SH-SY5Y (cell line): Measurements from ENCODE around the gene FAM3B.

Source experiments
- GATA2 ChIP-seq: IDR thresholded peaks from 2 replicates; pipeline ENCODE4 v1.6.1; 2011; ENCODE audit warnings: mild to moderate bottlenecking, low read depth, low read length
- GATA3 ChIP-seq: IDR thresholded peaks from 2 replicates; pipeline ENCODE4 v1.6.1; 2011; ENCODE audit warnings: low read depth, mild to moderate bottlenecking, low read length, moderate library complexity

The FAM3B gene

DNA sequence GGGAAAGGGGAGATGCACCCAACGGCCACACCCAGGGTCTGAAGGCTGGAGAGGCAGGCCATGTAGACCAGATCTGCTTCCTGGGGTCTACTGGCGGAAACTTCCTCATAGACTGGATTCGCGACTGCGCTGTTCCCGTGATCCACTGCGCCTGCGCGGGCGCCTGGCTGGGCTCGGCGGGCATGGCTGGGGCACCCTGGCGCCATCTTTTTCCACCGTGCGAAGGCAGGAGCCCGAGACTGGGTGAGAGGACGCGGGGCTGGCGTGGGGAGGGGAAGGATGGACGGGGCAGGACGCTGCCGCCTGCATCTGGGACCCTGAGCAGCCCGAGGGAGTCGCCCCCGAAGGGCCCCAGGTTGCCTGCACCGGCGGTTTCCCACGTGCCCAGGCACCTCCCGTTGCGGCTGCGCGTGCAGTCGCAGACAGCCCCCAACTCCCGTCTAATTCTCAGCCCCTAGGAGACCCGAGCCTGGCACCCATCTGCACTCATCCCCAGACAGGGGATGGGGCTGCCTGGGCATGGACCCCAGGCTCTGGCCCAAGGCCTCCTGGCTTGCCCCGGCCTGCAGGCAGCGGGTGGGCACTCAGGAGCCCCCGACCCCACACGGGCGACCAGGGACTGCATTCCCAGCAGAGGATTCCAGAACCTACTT lies 12.4 kb upstream of the FAM3B start:
- TF ChIP-seq GATA2, result no peak
- no peak for TF ChIP-seq GATA3

DNA sequence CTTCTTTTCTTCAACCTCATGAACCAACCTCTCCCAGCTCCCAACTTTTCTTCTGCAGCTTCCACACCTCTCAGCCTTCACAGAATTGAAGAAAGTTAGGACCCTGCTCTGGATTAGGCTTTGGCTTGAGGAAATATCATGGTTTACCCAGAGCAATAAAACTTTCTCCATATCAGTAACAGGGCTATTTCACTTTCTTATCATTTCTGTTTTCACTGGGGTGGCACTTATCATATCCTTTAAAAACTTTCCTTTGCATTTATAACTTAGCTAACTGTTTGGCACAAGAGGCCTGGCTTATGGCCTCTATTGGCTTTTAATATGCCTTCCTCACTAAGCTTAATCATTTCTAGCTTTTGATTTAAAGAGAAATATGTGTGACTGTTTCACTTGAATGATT lies 9.4 kb upstream of the FAM3B start:
- TF ChIP-seq GATA3, result no peak

DNA sequence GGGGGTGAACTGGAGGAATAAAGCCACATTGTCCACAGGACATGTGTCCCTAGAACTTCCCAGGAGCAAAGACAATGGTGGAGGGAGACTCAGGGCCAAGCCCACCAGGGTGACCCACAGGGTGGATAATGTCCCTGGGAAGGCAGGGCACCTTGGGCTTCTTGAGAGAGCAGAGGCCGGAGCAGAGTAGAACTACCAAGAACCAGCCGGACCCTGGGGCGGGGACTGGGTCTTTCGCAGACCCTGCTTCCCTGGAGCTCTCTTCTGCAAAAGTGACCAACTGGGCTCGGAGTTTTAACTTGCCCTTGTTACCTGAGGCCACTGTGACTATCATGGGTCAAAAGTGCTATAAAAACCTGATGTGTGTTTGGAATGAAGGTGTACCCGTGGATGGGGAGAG lies 875 bp upstream of the FAM3B start:
- no peak for TF ChIP-seq GATA2
- no peak for TF ChIP-seq GATA3

DNA sequence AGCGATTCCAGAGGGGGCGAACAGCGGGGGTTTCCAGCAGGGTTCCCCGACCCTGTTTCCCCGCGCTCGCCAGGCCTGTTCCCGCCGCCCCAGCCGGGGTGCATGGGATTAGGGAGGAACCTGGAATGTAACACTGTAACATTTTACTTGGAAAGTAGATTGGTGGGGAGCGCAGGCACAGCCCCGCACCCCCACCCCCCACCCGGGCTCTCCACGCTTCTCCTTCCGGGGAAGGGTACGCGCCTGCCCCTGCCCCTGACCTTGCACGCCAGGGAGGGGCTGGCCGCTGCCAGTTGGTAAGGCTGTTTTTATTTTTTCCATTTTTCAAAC lies 427 bp downstream of the FAM3B start:
- TF ChIP-seq GATA3, result no peak
- no peak for TF ChIP-seq GATA2

DNA sequence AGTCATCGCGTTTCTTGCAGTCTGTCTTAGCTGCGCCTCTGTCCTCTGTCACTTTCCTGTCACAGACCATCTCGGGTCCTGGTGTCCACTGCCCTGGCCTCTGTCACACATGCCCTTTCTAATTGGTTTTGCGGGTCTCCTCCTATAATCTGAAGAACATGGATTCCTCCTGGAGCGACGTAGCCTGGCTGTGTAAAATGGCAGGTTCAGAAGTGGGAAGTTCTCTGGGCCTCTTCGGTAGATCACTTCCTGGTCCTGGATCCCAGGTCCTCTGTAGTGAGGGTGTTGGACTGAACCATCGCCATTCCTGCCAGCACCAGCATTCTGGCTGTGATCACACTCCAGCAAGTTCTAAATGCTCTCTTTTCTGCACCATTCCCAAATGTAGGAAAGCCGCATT lies 857 bp downstream of the FAM3B start:
- no peak for TF ChIP-seq GATA2
- no peak for TF ChIP-seq GATA3

DNA sequence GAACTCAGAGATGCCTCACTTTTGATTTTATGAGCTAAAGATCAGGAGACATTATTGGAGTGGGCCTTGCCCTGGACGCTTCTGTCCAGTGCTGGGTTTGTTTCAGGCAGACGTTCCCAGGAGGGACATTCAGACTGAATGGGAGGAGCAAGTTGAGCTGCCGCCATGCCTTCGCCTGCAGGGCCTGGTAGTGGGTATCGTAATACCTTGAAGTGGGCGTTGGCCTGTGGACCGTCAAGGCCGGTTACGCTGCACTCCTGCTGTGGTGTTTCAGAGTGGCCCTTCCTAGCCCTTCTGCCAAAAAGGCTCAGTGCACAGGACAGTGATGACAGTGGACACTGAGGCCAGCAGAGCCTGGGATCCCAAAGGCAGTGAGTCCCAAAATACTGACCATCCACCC lies 1.6 kb downstream of the FAM3B start:
- TF ChIP-seq GATA2 (no peak), GATA3 (no peak)

DNA sequence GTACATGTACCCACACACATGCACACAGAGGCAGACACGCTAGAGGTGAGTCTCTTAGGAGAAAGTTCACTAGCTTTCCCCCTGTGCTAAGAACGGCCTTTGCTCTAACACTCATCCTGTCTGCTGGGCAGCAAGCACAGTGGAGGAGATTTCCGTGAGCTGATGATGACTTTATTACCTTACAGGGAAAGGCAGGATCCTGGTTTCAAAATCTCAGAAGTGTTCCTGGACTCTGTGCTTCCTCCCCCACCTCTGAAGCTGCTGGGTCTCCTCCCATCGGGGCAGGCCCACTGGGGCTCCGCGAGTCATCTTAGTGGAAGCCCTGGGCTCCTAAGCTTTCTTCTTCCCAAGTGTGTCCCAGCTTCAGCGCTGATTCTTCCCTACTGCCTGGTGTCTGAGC lies 2.7 kb downstream of the FAM3B start:
- no peak for TF ChIP-seq GATA2

DNA sequence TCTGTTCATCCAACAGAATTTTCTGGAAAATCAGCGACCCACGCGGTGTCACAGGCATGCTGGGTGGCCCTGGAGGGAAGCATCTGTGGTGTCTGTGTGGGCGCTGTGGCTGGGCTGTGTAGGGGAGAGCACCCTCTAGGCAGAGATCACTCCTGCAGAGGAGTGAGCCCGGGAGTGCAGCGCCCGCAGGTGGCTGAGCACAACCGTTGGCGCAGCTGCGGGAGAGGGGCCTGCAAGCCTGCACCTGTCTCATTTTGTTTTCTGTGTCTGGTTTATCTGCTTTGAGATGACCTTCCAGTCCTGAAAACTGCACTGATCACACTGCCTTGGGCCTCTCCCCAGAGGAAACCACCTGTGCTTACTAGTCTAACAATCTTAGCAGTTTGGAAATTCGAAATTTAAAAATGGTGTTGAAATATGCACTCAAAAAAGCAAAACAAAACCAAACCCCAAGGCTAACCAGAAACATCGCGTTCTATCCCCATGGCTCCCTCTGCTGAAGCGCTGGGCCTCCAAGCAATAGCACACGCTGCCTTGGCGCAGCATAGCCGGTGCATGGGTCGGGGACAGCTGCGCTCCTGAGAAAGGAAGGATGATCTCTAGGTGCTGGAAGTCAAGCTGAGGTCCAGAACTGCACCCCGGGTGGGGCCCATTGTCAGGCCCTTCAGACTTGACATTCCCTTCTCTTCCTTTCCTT lies 4.8 kb downstream of the FAM3B start:
- no peak for TF ChIP-seq GATA2
- TF ChIP-seq GATA3, result no peak

DNA sequence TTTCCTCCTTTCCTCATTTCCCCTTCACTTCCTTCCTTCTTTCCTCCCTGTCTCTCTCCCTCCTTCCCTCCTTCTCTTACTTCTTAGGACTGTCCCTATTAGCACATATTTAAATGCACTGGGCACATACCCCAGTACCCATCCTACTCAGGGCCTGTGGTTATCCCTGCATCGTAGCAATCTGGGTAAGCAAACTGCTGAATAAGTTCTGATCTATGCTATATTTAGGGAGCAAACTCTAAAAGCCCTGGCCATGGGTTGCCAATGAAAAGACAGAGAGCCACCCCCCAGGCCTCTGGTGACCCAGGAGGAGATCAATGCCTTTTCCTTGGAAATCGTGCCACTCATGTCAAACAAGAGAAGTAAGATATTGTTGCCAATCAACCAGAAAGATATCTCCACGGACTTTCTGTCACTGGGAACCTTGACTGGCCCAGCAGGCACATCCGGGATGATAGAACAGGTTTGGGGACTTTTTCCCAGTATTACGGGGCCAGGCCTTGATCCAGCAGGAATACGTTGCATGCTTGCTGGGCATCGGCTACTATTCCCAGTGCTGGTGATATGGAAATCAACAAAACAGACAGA lies 5.4 kb downstream of the FAM3B start:
- TF ChIP-seq GATA2, result no peak
- no peak for TF ChIP-seq GATA3

DNA sequence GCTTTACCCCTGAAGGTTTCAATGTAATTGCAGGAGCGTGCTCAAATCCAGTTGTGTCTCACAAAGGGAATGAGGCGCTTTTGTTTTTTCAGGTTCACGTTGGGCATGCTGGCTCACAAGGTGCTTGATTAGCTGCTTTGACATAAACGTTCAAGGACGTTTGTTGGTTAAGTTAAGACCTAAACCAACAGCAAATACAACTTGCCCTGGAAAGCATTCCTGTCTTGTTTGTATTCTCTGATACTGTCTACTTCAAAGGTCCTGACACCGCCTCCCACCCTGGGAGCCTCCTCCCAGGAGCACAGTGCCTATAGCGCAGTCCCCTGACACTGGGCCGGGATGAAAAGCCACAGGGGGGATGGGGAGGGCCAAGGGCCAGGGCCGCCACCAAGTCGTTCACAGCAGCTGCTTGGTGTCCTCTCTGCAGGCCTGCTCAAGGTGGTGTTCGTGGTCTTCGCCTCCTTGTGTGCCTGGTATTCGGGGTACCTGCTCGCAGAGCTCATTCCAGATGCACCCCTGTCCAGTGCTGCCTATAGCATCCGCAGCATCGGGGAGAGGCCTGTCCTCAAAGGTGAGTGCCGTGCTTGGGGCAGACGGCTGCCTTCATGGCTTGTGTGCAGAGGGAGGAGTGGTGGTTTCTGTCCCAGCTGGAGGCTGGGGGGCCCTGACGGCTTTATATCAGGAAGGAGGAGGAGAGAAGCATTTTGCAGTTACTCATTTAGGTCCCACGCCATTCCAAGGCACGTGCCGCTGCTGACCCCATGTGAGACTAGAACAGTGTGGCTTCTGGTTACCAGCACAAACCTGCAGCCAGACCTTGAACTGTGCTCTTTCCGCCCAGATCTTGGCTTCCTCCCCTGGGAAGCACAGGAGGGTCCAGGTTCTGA lies 6.1 kb downstream of the FAM3B start:
- TF ChIP-seq GATA2 (no peak), GATA3 (no peak)

DNA sequence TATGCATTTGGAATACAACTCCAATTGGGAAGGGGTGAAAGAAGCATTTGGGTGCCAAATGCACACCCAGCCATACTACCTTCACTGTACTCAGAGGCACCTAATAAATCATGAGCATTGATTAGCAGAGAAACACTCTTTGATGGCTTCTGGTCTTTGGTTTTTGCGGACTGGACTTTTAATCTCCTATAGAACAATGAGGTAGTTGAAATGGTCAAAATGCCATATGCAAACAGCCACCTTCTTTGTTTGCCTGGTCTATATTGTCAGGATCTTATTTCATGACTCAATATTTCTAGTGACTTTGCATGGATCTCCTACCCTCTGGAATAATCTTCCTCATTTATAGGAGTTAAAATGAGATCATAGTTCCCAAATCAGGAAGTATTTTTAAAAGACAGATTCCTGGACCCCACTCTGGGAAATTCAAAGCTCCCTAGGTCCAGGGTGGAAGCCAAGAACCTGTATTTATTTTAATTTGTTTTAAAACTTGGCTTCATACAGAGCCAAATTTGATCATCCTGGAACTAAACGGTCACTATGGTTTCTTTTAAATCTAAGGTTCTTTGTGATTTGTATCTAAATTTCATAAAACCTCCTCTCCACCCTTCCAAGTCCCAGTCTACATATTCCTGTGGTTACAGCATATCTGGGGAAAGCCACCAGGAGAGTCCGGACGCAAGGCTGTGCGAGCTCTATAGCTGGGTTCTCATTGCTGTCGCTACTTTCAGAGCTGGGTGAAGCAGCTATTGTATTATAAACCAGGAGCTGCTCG lies 8.7 kb downstream of the FAM3B start:
- TF ChIP-seq GATA3, result no peak
- TF ChIP-seq GATA2, result no peak

DNA sequence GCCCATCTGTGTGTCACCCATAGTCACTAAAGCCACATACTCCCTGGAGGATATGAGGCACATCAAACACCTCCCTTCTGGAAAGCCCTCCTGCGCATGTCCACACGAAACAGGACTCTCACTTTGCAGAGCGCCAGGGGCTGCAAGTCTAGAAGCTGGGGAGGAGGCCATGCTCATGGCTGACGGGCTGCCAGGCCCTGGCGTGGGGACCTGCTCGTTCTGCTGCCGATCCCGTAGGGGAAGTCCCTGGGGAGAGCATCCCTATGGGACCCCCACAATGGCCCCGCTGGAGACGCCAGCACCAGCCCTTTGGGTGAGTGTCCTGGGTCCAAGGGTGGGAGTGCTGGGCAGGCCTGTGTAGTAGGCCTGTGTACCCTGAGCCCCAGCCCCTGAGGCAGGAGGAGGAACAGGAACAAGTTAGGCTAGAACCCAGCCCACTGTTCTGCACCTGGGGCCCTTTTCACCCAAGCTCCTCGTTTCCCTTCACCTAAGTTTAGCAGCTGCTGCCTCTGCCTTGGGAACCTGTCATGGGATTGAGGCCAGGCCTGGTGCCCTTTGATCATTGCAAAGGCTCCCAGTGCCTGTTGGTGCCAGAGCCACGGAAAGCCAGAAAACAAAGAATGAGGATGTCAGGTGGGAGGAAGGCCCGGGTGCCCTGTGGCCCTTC lies 9.9 kb downstream of the FAM3B start:
- TF ChIP-seq GATA2 (no peak), GATA3 (no peak)

DNA sequence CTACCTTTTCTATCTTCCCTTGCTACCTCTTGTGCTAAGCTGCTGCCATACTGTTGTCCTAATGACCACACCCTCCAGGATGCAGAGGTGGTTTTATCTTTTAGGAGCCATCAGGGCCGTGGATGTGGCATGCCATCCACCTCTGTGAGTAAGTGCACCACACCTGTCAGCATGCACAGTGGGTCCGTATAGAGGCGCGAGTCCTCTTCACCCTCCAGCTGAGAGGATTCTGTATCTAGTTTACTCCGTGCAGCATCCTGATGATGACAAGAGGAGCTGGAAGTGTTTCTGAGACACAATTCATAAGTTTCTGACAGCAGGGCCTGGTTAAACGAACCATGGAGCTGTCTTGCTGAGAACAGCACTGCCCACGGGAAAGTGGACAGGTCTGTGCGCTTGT lies 11.2 kb downstream of the FAM3B start:
- no peak for TF ChIP-seq GATA2
- no peak for TF ChIP-seq GATA3
